ENCODE measurements around the gene PET100. TPM values are rescaled to one million over a fixed set of nuclear protein-coding genes. Genes with fewer than 3 reads are reported as not detected.

The PET100 gene
- total RNA-seq, 2 experiments from 2014 or later: 132 to 163 TPM

GRCh38 chr19:7632340-7633203 is 3.0 kb downstream of the PET100 start:
- Mint-ChIP-seq H3K27ac (no peak overlapping the region), H3K36me3 (peaks cover 2% of the 10 kb centered on the region), H3K9me3 (ENCODE audit: low read depth) (no peaks in the 10 kb centered on the region), H3K27me3 (no peaks in the 10 kb centered on the region), H3K4me1 (peaks cover 42% of the 10 kb centered on the region), H3K4me3 (no peak overlapping the region)
- ATAC-seq: no peak
- no peak for DNase-seq
- CTCF ChIA-PET: interaction anchor here (0.8 to 1.6 kb wide), 2 partner anchors 48 to 64 kb away, joined by 4 to 7 read pairs; partner anchors contain the start of gene TRAPPC5

DNA sequence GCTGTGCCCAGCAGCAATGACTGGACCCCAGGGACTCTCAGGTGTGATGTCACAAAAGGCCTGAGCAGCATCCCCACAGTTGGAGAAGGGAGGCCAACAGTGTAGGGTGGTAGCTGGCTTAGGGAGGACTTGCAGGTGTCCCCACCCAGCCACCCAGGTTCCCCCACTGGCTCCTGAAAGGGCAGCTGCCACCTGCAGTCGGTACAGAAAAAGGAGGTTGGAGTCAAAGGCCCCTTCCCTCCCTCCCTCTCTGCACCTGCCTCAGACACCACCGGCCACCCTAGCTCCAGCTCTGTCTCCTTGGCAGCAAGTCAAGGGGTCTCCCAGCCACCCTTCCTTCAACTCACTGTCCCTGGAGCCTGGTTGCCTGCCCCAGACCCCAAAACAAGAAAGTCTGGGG is 4.1 kb downstream of the PET100 start, which contains the start of gene PCP2:
TSS of gene PCP2 (minus strand) at position 22 of the 400 bp plus-strand sequence. CDS start 262 bp downstream, outside the sequence.
- Mint-ChIP-seq H3K27ac (no peak within 1 kb of the TSS), H3K27me3 (no peaks in the 10 kb centered on the region), H3K4me3 (no peak within 1 kb of the TSS), H3K36me3 (peaks cover 2% of the 10 kb centered on the region), H3K9me3 (ENCODE audit: low read depth) (no peaks in the 10 kb centered on the region), H3K4me1 (peaks cover 37% of the 10 kb centered on the region)
- CTCF ChIA-PET: interaction anchor here (0.8 to 1.6 kb wide), 2 partner anchors 47 to 65 kb away, joined by 4 to 7 read pairs; partner anchors contain the start of gene TRAPPC5
- ATAC-seq: no peak
- DNase-seq: no peak

- H3K27ac Mint-ChIP-seq: peak overlapping the region; percentile 40
Measured at GRCh38 chr19:7635670-7636069, 6.1 kb downstream of the PET100 start.

DNA sequence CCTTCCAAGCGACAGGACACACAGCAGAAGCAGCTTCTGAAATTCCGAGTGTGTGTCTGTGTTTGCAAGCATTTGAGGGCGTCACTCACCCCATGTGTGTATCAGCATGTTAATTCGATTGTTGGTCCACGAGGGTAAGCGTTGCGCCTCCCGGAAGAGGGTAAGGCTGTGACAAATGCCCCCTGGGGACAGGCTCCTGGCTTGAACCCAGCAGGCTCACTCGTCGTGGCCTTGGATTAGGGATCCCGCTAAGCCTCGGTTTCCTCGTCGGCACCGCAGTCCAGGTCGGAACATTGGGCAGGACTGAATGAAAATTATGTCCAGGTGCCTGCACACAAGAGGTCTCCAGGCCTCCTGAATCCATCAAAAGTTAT is 6.7 kb downstream of the PET100 start:
- Mint-ChIP-seq H3K27ac (peak overlapping the region; percentile 88), H3K36me3 (peaks cover 12% of the 10 kb centered on the region), H3K4me3 (peak overlapping the region; percentile 79), H3K4me1 (peaks cover 28% of the 10 kb centered on the region), H3K9me3 (ENCODE audit: low read depth) (peaks cover 5% of the 10 kb centered on the region), H3K27me3 (no peaks in the 10 kb centered on the region)
- CTCF ChIA-PET: interaction anchor here (1.5 kb wide), 1 partner anchor 45 kb away, joined by 5 read pairs; the partner anchor contains the start of gene TRAPPC5
- ATAC-seq (no peak), DNase-seq (no peak)

More at GRCh38 chr19:7635670-7636069, 6.1 kb downstream of the PET100 start:
- CTCF ChIA-PET: interaction anchor here (1.5 kb wide), 1 partner anchor 45 kb away, joined by 5 read pairs; the partner anchor contains the start of gene TRAPPC5
- peaks cover 32% of the 10 kb centered on the region for H3K4me1 Mint-ChIP-seq
- ATAC-seq (no peak), DNase-seq (no peak)
- H3K27me3 Mint-ChIP-seq: no peaks in the 10 kb centered on the region
- H3K9me3 Mint-ChIP-seq (ENCODE audit: low read depth): peaks cover 5% of the 10 kb centered on the region
- peak overlapping the region; percentile 54 for H3K4me3 Mint-ChIP-seq
- peaks cover 12% of the 10 kb centered on the region for H3K36me3 Mint-ChIP-seq

GRCh38 chr19:7636691-7637373 is 7.2 kb downstream of the PET100 start, which contains the start of gene STXBP2:
STXBP2 (plus strand) TSS chr19:7637110; CDS start chr19:7637150, 40 bp downstream.
- Mint-ChIP-seq H3K27ac (peak within 1 kb of the TSS; percentile 88), H3K9me3 (ENCODE audit: low read depth) (peaks cover 5% of the 10 kb centered on the region), H3K27me3 (no peaks in the 10 kb centered on the region), H3K4me1 (peaks cover 26% of the 10 kb centered on the region), H3K36me3 (peaks cover 12% of the 10 kb centered on the region), H3K4me3 (peak within 1 kb of the TSS; percentile 79)
- ATAC-seq: peak; percentile 94
- CTCF ChIA-PET: interaction anchor here (1.2 to 2.9 kb wide), 6 partner anchors 24 to 232 kb away, joined by 3 to 13 read pairs (median 4); partner anchors contain the start of genes PNPLA6 and TRAPPC5
- peak; percentile 92 for DNase-seq

DNA sequence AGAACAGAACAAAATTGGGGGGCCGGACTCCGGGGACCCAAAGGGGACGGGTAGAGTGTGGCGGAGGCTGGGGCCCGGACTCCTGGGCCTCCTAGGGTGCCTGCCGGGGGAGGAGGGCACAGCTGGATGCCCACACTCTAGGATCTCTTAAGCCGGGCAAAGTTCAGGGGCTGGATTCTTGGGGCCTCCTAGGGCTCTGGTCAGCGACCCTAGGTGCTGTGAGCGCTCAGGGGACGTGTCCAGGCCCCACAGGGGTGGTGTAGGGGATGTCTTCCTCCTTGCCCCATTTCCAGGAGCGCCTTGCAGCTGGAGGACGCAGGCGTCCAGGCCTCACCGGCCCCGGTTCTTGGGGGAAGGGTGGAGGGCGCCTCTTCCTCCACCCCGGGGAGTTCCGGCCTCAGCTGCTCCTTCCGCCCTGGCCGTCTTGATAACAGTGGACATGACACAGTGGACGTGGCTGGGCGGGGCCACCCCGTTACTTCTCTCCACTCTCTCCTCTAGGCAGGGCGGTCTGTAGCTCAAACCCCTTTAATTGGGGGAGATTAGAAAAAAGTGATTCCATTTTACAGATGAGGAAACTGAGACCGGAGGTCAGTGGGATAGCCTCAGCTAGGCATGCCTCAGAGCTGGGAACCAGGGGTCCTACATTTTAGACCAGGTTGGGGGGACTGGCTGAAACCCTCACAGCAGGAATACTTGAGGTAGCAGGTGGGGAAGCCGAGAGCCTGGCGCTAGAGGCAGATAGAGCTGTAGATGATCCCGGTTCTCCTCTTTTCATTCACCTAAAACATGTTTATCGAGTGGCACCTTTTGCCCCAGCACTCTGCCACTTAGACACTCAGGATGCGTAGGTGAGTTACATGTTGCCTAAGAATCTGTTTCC is 8.0 kb downstream of the PET100 start:
- H3K36me3 Mint-ChIP-seq: peaks cover 12% of the 10 kb centered on the region
- H3K9me3 Mint-ChIP-seq (ENCODE audit: low read depth): peaks cover 5% of the 10 kb centered on the region
- no peak for DNase-seq
- ATAC-seq: peak; percentile 27
- H3K27me3 Mint-ChIP-seq: no peaks in the 10 kb centered on the region
- H3K4me3 Mint-ChIP-seq: peak overlapping the region; percentile 79
- H3K4me1 Mint-ChIP-seq: peaks cover 25% of the 10 kb centered on the region
- CTCF ChIA-PET: interaction anchor here (1.1 to 2.9 kb wide), 8 partner anchors 8 to 232 kb away, joined by 3 to 13 read pairs (median 4); partner anchors contain the start of genes PET100, PNPLA6, TRAPPC5 and XAB2
- peak overlapping the region; percentile 88 for H3K27ac Mint-ChIP-seq

DNA sequence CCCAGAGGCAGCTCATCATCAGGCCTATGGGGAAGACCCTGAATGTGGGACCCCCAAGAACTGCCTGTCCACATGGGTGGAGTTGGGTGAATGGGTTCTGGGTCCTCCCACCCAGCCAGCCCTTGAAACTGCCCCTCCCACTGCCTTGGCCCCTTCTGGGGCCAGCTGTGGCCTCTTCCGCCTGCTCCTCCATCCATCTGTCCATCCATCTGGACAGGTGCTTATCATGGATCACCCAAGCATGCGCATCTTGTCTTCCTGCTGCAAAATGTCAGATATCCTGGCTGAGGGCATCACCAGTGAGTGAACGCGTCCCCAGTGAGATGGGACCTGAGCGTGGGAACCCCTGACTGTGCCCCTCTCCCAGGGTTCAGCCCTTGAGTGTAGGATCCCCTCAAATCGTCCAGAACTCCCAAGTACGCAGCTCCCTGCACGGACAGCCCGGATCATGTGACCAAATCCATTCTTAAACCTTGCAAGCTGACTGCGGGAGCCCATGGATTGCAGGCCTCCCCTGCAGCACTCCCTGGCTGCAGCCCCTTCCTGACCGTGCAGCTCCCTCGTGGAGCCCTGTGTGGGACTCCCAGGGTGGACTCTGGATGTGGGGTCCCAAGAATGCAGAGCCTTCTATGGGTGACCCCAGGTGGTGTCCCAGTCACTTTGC is 9.3 kb downstream of the PET100 start:
- Mint-ChIP-seq H3K9me3 (ENCODE audit: low read depth) (peaks cover 5% of the 10 kb centered on the region), H3K36me3 (peaks cover 12% of the 10 kb centered on the region), H3K4me3 (no peak overlapping the region), H3K27ac (no peak overlapping the region), H3K27me3 (no peaks in the 10 kb centered on the region), H3K4me1 (peaks cover 25% of the 10 kb centered on the region)
- CTCF ChIA-PET: interaction anchor here (1.3 to 2.9 kb wide), 2 partner anchors 9 to 42 kb away, joined by 5 to 13 read pairs; partner anchors contain the start of genes PET100, TRAPPC5 and XAB2
- ATAC-seq (no peak), DNase-seq (no peak)

DNA sequence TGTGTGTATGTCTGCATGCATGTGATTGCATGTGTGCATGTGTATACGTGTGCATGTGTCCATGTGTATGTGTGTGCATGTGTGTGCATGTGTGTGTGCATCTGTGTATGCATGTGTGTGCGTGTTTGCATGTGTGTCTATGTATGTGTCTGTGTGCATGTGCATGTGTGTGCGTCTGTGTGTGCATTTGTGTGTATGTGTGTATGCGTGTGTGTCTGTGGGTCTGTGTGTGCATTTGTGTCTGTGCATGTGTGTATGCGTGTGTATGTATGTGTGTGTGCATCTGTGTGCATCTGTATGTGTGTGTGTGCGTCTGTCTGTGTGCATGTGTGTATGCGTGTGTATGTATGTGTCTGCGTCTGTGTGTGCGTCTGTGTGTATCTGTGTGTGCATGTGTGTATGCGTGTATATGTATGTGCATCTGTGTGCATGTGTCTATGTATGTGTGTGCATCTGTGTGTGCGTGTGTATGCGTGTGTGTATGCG is 10.3 kb downstream of the PET100 start:
- CTCF ChIA-PET: no interaction called here
- Mint-ChIP-seq H3K36me3 (peaks cover 14% of the 10 kb centered on the region), H3K27ac (no peak overlapping the region), H3K9me3 (ENCODE audit: low read depth) (peaks cover 5% of the 10 kb centered on the region), H3K4me3 (peak overlapping the region; percentile 2), H3K4me1 (peaks cover 25% of the 10 kb centered on the region), H3K27me3 (no peaks in the 10 kb centered on the region)
- no peak for DNase-seq
- no peak for ATAC-seq

DNA sequence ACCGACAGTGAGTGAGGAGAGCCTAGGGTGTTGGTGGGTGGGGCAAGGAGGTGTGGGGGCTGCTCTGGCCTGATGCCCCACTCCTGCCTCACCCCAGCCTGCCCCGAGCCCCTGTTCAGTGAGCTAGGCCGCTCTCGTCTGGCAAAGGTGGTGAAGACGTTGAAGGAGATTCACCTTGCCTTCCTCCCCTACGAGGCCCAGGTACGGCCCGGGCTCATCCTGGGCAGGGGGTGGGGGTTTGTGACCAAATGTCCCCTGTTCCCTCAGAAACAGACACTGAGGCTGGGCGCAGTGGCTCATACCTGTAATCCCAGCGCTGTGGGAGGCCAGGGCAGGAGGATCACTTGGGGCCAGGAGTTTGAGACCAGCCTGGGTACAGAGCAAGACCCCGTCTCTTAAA is 11.2 kb downstream of the PET100 start:
- ATAC-seq (no peak), DNase-seq (no peak)
- peaks cover 17% of the 10 kb centered on the region for H3K36me3 Mint-ChIP-seq
- peaks cover 25% of the 10 kb centered on the region for H3K4me1 Mint-ChIP-seq
- no peaks in the 10 kb centered on the region for H3K27me3 Mint-ChIP-seq
- no peak overlapping the region for H3K27ac Mint-ChIP-seq
- CTCF ChIA-PET: no interaction called here
- H3K4me3 Mint-ChIP-seq: no peak overlapping the region
- peaks cover 5% of the 10 kb centered on the region for H3K9me3 Mint-ChIP-seq (ENCODE audit: low read depth)

DNA sequence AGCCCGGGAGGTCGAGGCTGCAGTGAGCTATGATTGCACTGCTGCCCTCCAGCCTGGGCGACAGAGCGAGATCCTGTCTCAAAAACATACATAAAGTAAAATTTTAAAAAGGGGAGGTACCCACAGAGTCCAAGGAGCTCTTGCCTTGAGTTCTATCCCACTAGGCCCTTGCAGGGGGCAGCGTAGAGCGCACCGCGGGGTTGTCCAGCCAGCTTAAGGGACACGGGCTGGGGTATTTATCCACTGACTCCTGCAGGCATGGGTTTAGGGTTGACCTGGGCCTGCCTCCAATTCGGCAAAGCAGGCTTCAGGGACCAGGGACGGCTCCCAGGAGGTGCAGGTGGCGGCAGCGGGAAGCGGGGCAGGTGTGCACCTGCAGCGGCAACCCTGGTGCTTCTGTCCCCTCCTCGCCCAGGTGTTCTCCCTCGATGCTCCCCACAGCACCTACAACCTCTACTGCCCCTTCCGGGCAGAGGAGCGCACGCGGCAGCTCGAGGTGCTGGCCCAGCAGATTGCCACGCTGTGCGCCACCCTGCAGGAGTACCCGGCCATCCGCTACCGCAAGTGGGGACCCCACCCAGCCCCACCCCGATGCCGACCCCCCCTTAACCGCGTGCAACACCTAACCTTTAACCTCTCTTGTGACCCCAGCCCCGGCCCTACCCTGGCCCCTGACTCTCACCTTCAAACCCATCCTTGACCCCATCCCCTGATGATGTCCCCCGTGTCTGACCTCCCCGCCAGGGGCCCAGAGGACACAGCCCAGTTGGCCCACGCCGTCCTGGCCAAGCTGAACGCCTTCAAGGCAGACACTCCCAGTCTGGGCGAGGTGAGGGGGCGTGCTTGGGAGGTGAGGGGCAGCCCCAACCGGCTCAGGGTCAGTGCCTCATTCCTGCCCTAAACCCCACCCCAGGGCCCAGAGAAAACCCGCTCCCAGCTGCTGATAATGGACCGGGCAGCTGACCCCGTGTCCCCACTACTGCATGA is 12.0 kb downstream of the PET100 start:
- Mint-ChIP-seq H3K27me3 (no peaks in the 10 kb centered on the region), H3K9me3 (ENCODE audit: low read depth) (peaks cover 5% of the 10 kb centered on the region), H3K4me3 (no peak overlapping the region), H3K27ac (no peak overlapping the region), H3K36me3 (peaks cover 18% of the 10 kb centered on the region), H3K4me1 (peaks cover 18% of the 10 kb centered on the region)
- DNase-seq (no peak), ATAC-seq (no peak)
- CTCF ChIA-PET: interaction anchor here (1.3 kb wide), 1 partner anchor 11 kb away, joined by 3 read pairs; no protein-coding TSS in a partner anchor
